ENCODE results near the gene BTLA. TPM values are rescaled to one million over a fixed set of nuclear protein-coding genes. Genes with fewer than 3 reads are reported as not detected.

The BTLA gene
- total and polyA plus RNA-seq, 2 of the 8 experiments (the other 6 are each of a cell fraction or from before 2014, with no cell fraction given), result not detected

DNA sequence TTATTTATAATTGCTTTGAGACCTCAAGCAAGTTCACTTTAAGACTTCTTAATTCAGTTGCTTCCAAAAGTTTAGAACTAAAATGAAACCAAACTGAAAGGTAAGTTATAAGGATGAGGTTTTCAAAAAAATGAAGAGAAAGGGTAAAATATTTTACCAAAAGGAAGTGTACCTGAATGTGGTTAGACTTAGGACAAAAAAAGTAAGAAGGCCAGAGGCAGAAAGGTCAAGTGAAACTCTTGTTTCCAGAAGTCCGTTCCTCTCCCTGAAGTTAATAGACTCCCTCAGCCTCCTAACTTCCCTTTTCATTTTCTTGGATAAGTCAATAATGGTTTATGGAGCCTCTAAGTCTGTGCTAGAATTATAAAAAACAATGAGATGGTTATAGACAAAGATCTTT lies 16.6 kb downstream of the BTLA start:
- H3K23ac ChIP-seq (ENCODE audit: insufficient read length), result no peak overlapping the region
- 95% methylated on average over 1 of the region's 1 CpG; no CpG with 5 or more reads in 1 of the 2 experiments for WGBS, 2 experiments (ENCODE audit: extremely low coverage in 1 of 2, insufficient coverage in 1 of 2, insufficient read length in 1 of 2, insufficient replicate concordance in 2 of 2, low coverage in 1 of 2, low lambda C conversion rate in 2 of 2, missing lambda C conversion rate in 1 of 2)
- H3K23me2 ChIP-seq (ENCODE audit: low read depth, low read length), result no peaks in the 10 kb centered on the region
- no peak for TF ChIP-seq SP2 (IDR thresholded peaks at IDR 0.05; ENCODE audit: low read length)
- H3K56ac ChIP-seq (replicated peaks; ENCODE audit: insufficient read length, low read depth, low read length), result no peak overlapping the region
- no peak overlapping the region for H4K5ac ChIP-seq (ENCODE audit: insufficient read length, low read depth, low read length)
- H4K91ac ChIP-seq (replicated peaks; ENCODE audit: insufficient read length, low read length), result no peak overlapping the region
- H2AFZ ChIP-seq (ENCODE audit: low read length), result no peak overlapping the region
- H3K27ac ChIP-seq (ENCODE audit: low read depth, low read length), result no peak overlapping the region
- DNase-seq (ENCODE audit: low read depth in 1 of 2, low spot score in 2 of 2) (no peak), FAIRE-seq (no peak)
- H4K8ac ChIP-seq (ENCODE audit: extremely low read depth, insufficient read depth, low read length), result no peak overlapping the region
- H2AK5ac ChIP-seq (ENCODE audit: low read depth, low read length), result no peak overlapping the region
- no peak overlapping the region for H3K18ac ChIP-seq (ENCODE audit: extremely low read depth, low read length)
- H4K20me1 ChIP-seq (replicated peaks in 1 of 2; ENCODE audit: control insufficient read depth in 1 of 2, insufficient read depth in 2 of 2, low read length in 2 of 2), result no peaks in the 10 kb centered on the region
- H3K4me1 ChIP-seq (replicated peaks in 1 of 4; ENCODE audit: control insufficient read depth in 3 of 4, insufficient read depth in 4 of 4, low read length in 3 of 4), result no peaks in the 10 kb centered on the region; a peak in 2 of 7 replicates
- no peak overlapping the region for H3K4ac ChIP-seq (replicated peaks; ENCODE audit: insufficient read length, low read depth, low read length)
- ChIA-PET POLR2A (ENCODE audit: partially characterized antibody) (no interaction called here), CTCF (ENCODE audit: partially characterized antibody) (interaction anchor here (1.3 kb wide), 1 partner anchor 21 kb away, joined by 3 read pairs; no protein-coding TSS in a partner anchor)
- H3K27me3 ChIP-seq (replicated peaks in 1 of 4; ENCODE audit: control insufficient read depth in 3 of 4, extremely low read depth in 1 of 4, insufficient read depth in 3 of 4, low read length in 3 of 4), result no peaks in the 10 kb centered on the region
- H2BK12ac ChIP-seq (ENCODE audit: low read depth, low read length), result no peak overlapping the region
- no peak overlapping the region for H3K4me3 ChIP-seq (ENCODE audit: extremely low read depth in 1 of 4, insufficient read depth in 2 of 4, low read depth in 3 of 4, low read length in 4 of 4)
- H3K4me2 ChIP-seq (ENCODE audit: insufficient read depth in 1 of 2, low read depth in 2 of 2, low read length in 2 of 2), result no peak overlapping the region
- no peak overlapping the region for H3K14ac ChIP-seq (ENCODE audit: insufficient read length)
- no peaks in the 10 kb centered on the region for H3K79me1 ChIP-seq (ENCODE audit: low read depth, low read length)
- H3K36me3 ChIP-seq (ENCODE audit: control insufficient read depth in 2 of 4, insufficient read depth in 4 of 4, low read length in 3 of 4), result no peaks in the 10 kb centered on the region
- no peak overlapping the region for H2BK15ac ChIP-seq (ENCODE audit: low read length)
- H2BK120ac ChIP-seq (replicated peaks; ENCODE audit: low read depth, low read length), result no peak overlapping the region
- no peak overlapping the region for H2BK5ac ChIP-seq (ENCODE audit: low read depth, low read length)
- no peaks in the 10 kb centered on the region for H3K9me3 ChIP-seq (ENCODE audit: insufficient read depth in 2 of 2, low read depth in 1 of 2, low read length in 1 of 2)
- no peak overlapping the region for H3K9ac ChIP-seq (replicated peaks in 1 of 4; ENCODE audit: extremely low read depth in 1 of 4, low read depth in 3 of 4, low read length in 3 of 4)
- no peaks in the 10 kb centered on the region for H3K79me2 ChIP-seq (ENCODE audit: control insufficient read depth in 1 of 2, insufficient read depth in 2 of 2, low read length in 2 of 2)
- no peak overlapping the region for H2BK20ac ChIP-seq (ENCODE audit: low read length)

All from H1 (cell line).